WERI-Rb-1 (cell line): ENCODE data around the gene SLC9A8.

Experiments used
- DNase-seq: peaks from one replicate; pipeline ENCODE4 v3.0.0-alpha.2; 2020
- H3K27ac ChIP-seq: fragments of 250-450 bp; sonication (Bioruptor Pico); 2 replicates; pipeline ENCODE4 v1.5.1; 2020; ENCODE audit warnings: mild to moderate bottlenecking, moderate library complexity
- H3K27me3 ChIP-seq: fragments of 250-450 bp; sonication (Bioruptor Pico); 2 replicates; pipeline ENCODE4 v1.5.1; 2021; ENCODE audit warnings: mild to moderate bottlenecking, low read depth, moderate library complexity; ENCODE audit not compliant: insufficient read depth, severe bottlenecking
- H3K36me3 ChIP-seq: fragments of 250-450 bp; sonication (Bioruptor Pico); 2 replicates; pipeline ENCODE4 v1.5.1; 2020; ENCODE audit warnings: mild to moderate bottlenecking, moderate library complexity
- H3K4me3 ChIP-seq: 2 replicates; pipeline ENCODE4 v1.5.1; 2011; ENCODE audit warnings: low read depth, mild to moderate bottlenecking, control low read depth, low read length
- H3K9me3 ChIP-seq: fragments of 250-450 bp; sonication (Bioruptor Pico); 2 replicates; pipeline ENCODE4 v1.5.1; 2021; ENCODE audit warnings: mild to moderate bottlenecking, moderate library complexity; ENCODE audit not compliant: severe bottlenecking
- TF ChIP-seq, protein P1 (sequence below): IDR thresholded peaks from 2 replicates; pipeline ENCODE4 v1.5.1; 2011; ENCODE audit warnings: low read depth, mild to moderate bottlenecking, control low read depth, inconsistent platforms, low read length

The SLC9A8 gene

GRCh38 chr20:49792006-49792405 is 20.6 kb upstream of the SLC9A8 start:
- no peaks in the 10 kb centered on the region for H3K9me3 ChIP-seq
- DNase-seq: no peak
- no peak overlapping the region for H3K27ac ChIP-seq
- no peaks in the 10 kb centered on the region for H3K27me3 ChIP-seq
- no peaks in the 10 kb centered on the region for H3K36me3 ChIP-seq
- TF ChIP-seq, protein P1, sequence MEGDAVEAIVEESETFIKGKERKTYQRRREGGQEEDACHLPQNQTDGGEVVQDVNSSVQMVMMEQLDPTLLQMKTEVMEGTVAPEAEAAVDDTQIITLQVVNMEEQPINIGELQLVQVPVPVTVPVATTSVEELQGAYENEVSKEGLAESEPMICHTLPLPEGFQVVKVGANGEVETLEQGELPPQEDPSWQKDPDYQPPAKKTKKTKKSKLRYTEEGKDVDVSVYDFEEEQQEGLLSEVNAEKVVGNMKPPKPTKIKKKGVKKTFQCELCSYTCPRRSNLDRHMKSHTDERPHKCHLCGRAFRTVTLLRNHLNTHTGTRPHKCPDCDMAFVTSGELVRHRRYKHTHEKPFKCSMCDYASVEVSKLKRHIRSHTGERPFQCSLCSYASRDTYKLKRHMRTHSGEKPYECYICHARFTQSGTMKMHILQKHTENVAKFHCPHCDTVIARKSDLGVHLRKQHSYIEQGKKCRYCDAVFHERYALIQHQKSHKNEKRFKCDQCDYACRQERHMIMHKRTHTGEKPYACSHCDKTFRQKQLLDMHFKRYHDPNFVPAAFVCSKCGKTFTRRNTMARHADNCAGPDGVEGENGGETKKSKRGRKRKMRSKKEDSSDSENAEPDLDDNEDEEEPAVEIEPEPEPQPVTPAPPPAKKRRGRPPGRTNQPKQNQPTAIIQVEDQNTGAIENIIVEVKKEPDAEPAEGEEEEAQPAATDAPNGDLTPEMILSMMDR: no peak
- no peak overlapping the region for H3K4me3 ChIP-seq

GRCh38 chr20:49792611-49793010 is 20.0 kb upstream of the SLC9A8 start:
- no peak for DNase-seq
- H3K27me3 ChIP-seq: no peaks in the 10 kb centered on the region
- no peaks in the 10 kb centered on the region for H3K9me3 ChIP-seq
- no peaks in the 10 kb centered on the region for H3K36me3 ChIP-seq
- H3K27ac ChIP-seq: no peak overlapping the region
- no peak overlapping the region for H3K4me3 ChIP-seq
- TF ChIP-seq, protein P1: no peak

- no peak overlapping the region for H3K27ac ChIP-seq
- H3K9me3 ChIP-seq: no peaks in the 10 kb centered on the region
- H3K4me3 ChIP-seq: no peak overlapping the region
- TF ChIP-seq, protein P1: no peak
- no peaks in the 10 kb centered on the region for H3K36me3 ChIP-seq
- no peak for DNase-seq
- H3K27me3 ChIP-seq: no peaks in the 10 kb centered on the region
Observed at GRCh38 chr20:49794336-49795134, 18.1 kb upstream of the SLC9A8 start.

GRCh38 chr20:49795135-49795424 is 17.5 kb upstream of the SLC9A8 start:
- no peak overlapping the region for H3K4me3 ChIP-seq
- no peaks in the 10 kb centered on the region for H3K9me3 ChIP-seq
- DNase-seq: no peak
- TF ChIP-seq, protein P1: no peak
- H3K27ac ChIP-seq: no peak overlapping the region
- H3K36me3 ChIP-seq: no peaks in the 10 kb centered on the region
- no peaks in the 10 kb centered on the region for H3K27me3 ChIP-seq

GRCh38 chr20:49796600-49797343 is 15.9 kb upstream of the SLC9A8 start:
- no peak overlapping the region for H3K4me3 ChIP-seq

More at GRCh38 chr20:49796600-49797343, 15.9 kb upstream of the SLC9A8 start:
- H3K36me3 ChIP-seq: no peaks in the 10 kb centered on the region
- no peaks in the 10 kb centered on the region for H3K9me3 ChIP-seq
- TF ChIP-seq, protein P1: no peak
- H3K27ac ChIP-seq: no peak overlapping the region
- H3K27me3 ChIP-seq: no peaks in the 10 kb centered on the region
- no peak for DNase-seq
